HepG2 (cell line): ENCODE results near the gene NFE2. TPM values are rescaled to one million over a fixed set of nuclear protein-coding genes. Genes with fewer than 3 reads are reported as not detected.

Experiments
- CC2D1A ChIP-seq: sonication (generic); formaldehyde crosslinking; IDR thresholded peaks from 2 replicates; pipeline ENCODE4 v1.8.1; 2023; ENCODE audit warnings: mild to moderate bottlenecking, missing genetic modification reagents
- CEBPG ChIP-seq: IDR thresholded peaks from 2 replicates; pipeline ENCODE4 v1.6.1; 2016
- DMAP1 ChIP-seq: IDR thresholded peaks from 2 replicates; pipeline ENCODE4 v1.6.1; 2016
- ESRRA ChIP-seq: sonication (generic); formaldehyde crosslinking; IDR thresholded peaks from 2 replicates; pipeline ENCODE4 v1.5.1; 2020; ENCODE audit warnings: mild to moderate bottlenecking, low read depth, missing genetic modification reagents
- EZH2 ChIP-seq: conservative IDR thresholded peaks from 2 replicates; pipeline ENCODE4 v1.6.1; 2012; ENCODE audit warnings: mild to moderate bottlenecking, low read depth, low read length, moderate library complexity
- GATAD2A ChIP-seq: IDR thresholded peaks from 2 replicates; pipeline ENCODE4 v1.6.1; 2016
- HNRNPL ChIP-seq: fragments of 200-400 bp; formaldehyde crosslinking; IDR thresholded peaks from 2 replicates; pipeline ENCODE4 v1.6.1; 2017; ENCODE audit warnings: mild to moderate bottlenecking, low read depth, low read length
- NFIB ChIP-seq: sonication (generic); formaldehyde crosslinking; IDR thresholded peaks from 2 replicates; pipeline ENCODE4 v1.9.0; 2021; ENCODE audit warnings: missing genetic modification reagents, mild to moderate bottlenecking, borderline replicate concordance
- PPARG ChIP-seq: conservative IDR thresholded peaks from 2 replicates; pipeline ENCODE4 v1.6.1; 2016; ENCODE audit warnings: missing biosample characterization, missing genetic modification reagents
- REPIN1 ChIP-seq: sonication (generic); formaldehyde crosslinking; IDR thresholded peaks from 2 replicates; pipeline ENCODE4 v1.8.0; 2022; ENCODE audit warnings: missing genetic modification reagents, low read depth, mild to moderate bottlenecking, borderline replicate concordance
- SIX1 ChIP-seq: sonication (generic); formaldehyde crosslinking; IDR thresholded peaks from 2 replicates; pipeline ENCODE4 v1.4.0; 2020; ENCODE audit warnings: missing genetic modification reagents, borderline replicate concordance
- STAT5B ChIP-seq: sonication (generic); formaldehyde crosslinking; IDR thresholded peaks from 2 replicates; pipeline ENCODE4 v1.4.0; 2020; ENCODE audit warnings: missing genetic modification reagents
- TBL1XR1 ChIP-seq: fragments of 150-350 bp; IDR thresholded peaks from 2 replicates; pipeline ENCODE4 v1.6.1; 2014; ENCODE audit warnings: borderline replicate concordance, low read length; ENCODE audit not compliant: partially characterized antibody
- ZNF350 ChIP-seq: sonication (generic); formaldehyde crosslinking; IDR thresholded peaks from 2 replicates; pipeline ENCODE4 v1.4.0; 2020; ENCODE audit warnings: mild to moderate bottlenecking, low read depth, missing genetic modification reagents, borderline replicate concordance
- ZNF501 ChIP-seq: sonication (generic); formaldehyde crosslinking; IDR thresholded peaks from 2 replicates; pipeline ENCODE4 v1.5.1; 2020; ENCODE audit warnings: mild to moderate bottlenecking, moderate library complexity, missing genetic modification reagents
- ZNF598 ChIP-seq: sonication (generic); formaldehyde crosslinking; IDR thresholded peaks from 2 replicates; pipeline ENCODE4 v1.5.1; 2020; ENCODE audit warnings: mild to moderate bottlenecking, missing genetic modification reagents, borderline replicate concordance
- ZNF615 ChIP-seq: sonication (generic); formaldehyde crosslinking; IDR thresholded peaks from 2 replicates; pipeline ENCODE4 v1.5.0; 2020; ENCODE audit warnings: mild to moderate bottlenecking, missing genetic modification reagents, borderline replicate concordance
- ZNF674 ChIP-seq: sonication (generic); formaldehyde crosslinking; IDR thresholded peaks from 2 replicates; pipeline ENCODE4 v1.5.0; 2020; ENCODE audit warnings: low read depth, mild to moderate bottlenecking, missing genetic modification reagents
- ZNF773 ChIP-seq: sonication (generic); formaldehyde crosslinking; IDR thresholded peaks from 2 replicates; pipeline ENCODE4 v1.4.0; 2020; ENCODE audit warnings: missing genetic modification reagents, borderline replicate concordance
- ZNF816 ChIP-seq: sonication (generic); formaldehyde crosslinking; IDR thresholded peaks from 2 replicates; pipeline ENCODE4 v1.8.0; 2022; ENCODE audit warnings: missing genetic modification reagents, mild to moderate bottlenecking, borderline replicate concordance
- ZNF883 ChIP-seq: sonication (generic); formaldehyde crosslinking; IDR thresholded peaks from 2 replicates; pipeline ENCODE4 v1.5.1; 2020; ENCODE audit warnings: mild to moderate bottlenecking, missing genetic modification reagents; ENCODE audit errors: not compliant biosample characterization
- polyA plus RNA-seq, 8 experiments: library from polyadenylated mRNA; depleted of rRNA in 3 of 8; stranded (reverse) in 7 of 8; unstranded in 1 of 8; fragments of >200 nt; fragmentation: Illumina TruSeq in 4 of 8; extraction: Trizol in 4 of 8; gene quantifications; 2 replicates each; pipeline versions ENCODE4 v1.2.1 to v1.2.3, GENCODE V29; 2011 to 2016; ENCODE audit warnings: low read depth in 4 of 8, missing spikeins in 1 of 8, mixed read lengths in 1 of 8; ENCODE audit not compliant: insufficient read depth in 1 of 8
- total RNA-seq, 5 experiments: library from RNA; depleted of rRNA; stranded (reverse); fragments of >200 nt; fragmentation: Illumina TruSeq; extraction: Trizol; gene quantifications; 2 replicates each; pipeline ENCODE4 v1.2.3, GENCODE V29; 2016; ENCODE audit warnings: low read depth in 1 of 5
- TF ChIP-seq, protein P1 (sequence below): sonication (generic); formaldehyde crosslinking; IDR thresholded peaks from 2 replicates; pipeline ENCODE4 v1.4.0; 2020; ENCODE audit warnings: missing genetic modification reagents, borderline replicate concordance
- TF ChIP-seq, protein P2 (sequence below): sonication (generic); formaldehyde crosslinking; IDR thresholded peaks from 2 replicates; pipeline ENCODE4 v1.8.0; 2022; ENCODE audit warnings: mild to moderate bottlenecking, missing genetic modification reagents
- TF ChIP-seq, protein P3 (sequence below): sonication (generic); formaldehyde crosslinking; IDR thresholded peaks from 2 replicates; pipeline ENCODE4 v1.8.1; 2023; ENCODE audit warnings: mild to moderate bottlenecking, missing genetic modification reagents, borderline replicate concordance
- TF ChIP-seq, protein P4 (sequence below): sonication (generic); formaldehyde crosslinking; IDR thresholded peaks from 2 replicates; pipeline ENCODE4 v1.4.0; 2020; ENCODE audit warnings: low read depth, mild to moderate bottlenecking, missing genetic modification reagents
- TF ChIP-seq, protein P5 (sequence below): sonication (generic); formaldehyde crosslinking; IDR thresholded peaks from 2 replicates; pipeline ENCODE4 v1.4.0; 2020; ENCODE audit warnings: missing genetic modification reagents

NFE2 gene
- total and polyA plus RNA-seq, 2 of the 13 experiments (the other 11 are each of a cell fraction or from before 2014, with no cell fraction given) = 4.5 to 7.8 TPM

DNA sequence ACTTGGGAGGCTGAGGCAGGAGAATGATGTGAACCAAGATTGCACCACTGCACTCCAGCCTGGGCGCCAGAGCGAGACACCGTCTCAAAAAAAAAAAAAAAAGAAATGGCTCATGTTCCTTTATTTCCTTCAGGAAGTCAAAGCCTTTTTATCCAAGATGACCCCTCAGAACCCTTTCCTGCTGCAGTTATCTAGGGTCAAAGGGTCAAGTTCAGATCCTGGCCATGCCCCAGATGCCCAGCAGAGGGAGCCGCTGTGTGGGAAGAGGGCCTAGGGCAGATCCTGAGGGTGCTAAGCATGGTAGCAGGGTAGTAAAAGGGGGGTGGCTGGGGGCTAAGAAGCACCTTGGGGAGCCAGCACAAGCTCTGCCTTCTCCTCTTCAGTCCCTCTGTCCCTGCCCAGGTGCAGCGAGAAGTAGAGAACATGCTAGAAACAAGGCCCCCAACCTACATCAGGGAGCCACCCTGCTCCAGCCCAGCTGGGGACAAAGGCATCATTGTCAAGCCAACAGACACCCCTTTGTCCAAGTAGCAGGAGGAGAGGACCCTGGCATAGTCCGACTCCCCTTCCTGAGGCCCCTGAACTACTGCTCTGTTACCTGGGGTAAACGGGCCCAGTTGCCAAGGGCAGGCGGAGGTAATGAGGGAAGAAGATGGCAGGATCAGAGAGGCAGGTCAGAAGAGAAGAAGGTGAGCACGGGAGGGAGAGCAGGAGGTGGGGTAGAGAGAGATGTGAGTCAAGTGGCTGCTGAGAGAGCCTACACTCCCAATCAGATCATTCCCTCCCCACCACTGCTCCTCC is 6.5 kb downstream of the NFE2 start (continued):
- TF ChIP-seq, protein P1, sequence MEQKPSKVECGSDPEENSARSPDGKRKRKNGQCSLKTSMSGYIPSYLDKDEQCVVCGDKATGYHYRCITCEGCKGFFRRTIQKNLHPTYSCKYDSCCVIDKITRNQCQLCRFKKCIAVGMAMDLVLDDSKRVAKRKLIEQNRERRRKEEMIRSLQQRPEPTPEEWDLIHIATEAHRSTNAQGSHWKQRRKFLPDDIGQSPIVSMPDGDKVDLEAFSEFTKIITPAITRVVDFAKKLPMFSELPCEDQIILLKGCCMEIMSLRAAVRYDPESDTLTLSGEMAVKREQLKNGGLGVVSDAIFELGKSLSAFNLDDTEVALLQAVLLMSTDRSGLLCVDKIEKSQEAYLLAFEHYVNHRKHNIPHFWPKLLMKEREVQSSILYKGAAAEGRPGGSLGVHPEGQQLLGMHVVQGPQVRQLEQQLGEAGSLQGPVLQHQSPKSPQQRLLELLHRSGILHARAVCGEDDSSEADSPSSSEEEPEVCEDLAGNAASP = peak; percentile 83; the same call in 1 of the 2 replicates
- TF ChIP-seq ZNF773 (CRISPR knock-in tag) (no peak), CC2D1A (CRISPR knock-in tag) (no peak), ZNF816 (no peak), ZNF501 (peak; percentile 92), HNRNPL (no peak), ZNF598 (CRISPR knock-in tag) (no peak), ZNF615 (CRISPR knock-in tag) (peak; percentile 66; the same call in 1 of the 2 replicates), EZH2 (no peak), NFIB (CRISPR knock-in tag) (no peak), GATAD2A (CRISPR knock-in tag) (peak; percentile 84), DMAP1 (CRISPR knock-in tag) (peak; percentile 13; the same call in 1 of the 2 replicates), STAT5B (CRISPR knock-in tag) (no peak), ESRRA (CRISPR knock-in tag) (peak; percentile 38; the same call in 1 of the 2 replicates), CEBPG (no peak), TBL1XR1 (peak; percentile 80), SIX1 (CRISPR knock-in tag) (no peak; the same call in 1 of the 2 replicates), ZNF883 (peak; percentile 38), ZNF350 (peak; percentile 88), REPIN1 (CRISPR knock-in tag) (peak; percentile 85), PPARG (CRISPR knock-in tag) (peak; percentile 30; the same call in 1 of the 2 replicates), ZNF674 (CRISPR knock-in tag) (no peak)
- TF ChIP-seq, protein P2, sequence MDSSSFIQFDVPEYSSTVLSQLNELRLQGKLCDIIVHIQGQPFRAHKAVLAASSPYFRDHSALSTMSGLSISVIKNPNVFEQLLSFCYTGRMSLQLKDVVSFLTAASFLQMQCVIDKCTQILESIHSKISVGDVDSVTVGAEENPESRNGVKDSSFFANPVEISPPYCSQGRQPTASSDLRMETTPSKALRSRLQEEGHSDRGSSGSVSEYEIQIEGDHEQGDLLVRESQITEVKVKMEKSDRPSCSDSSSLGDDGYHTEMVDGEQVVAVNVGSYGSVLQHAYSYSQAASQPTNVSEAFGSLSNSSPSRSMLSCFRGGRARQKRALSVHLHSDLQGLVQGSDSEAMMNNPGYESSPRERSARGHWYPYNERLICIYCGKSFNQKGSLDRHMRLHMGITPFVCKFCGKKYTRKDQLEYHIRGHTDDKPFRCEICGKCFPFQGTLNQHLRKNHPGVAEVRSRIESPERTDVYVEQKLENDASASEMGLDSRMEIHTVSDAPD (CRISPR knock-in tag) = no peak; the same call in 1 of the 2 replicates
- TF ChIP-seq, protein P3, sequence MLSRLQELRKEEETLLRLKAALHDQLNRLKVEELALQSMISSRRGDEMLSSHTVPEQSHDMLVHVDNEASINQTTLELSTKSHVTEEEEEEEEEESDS (CRISPR knock-in tag) = no peak
- TF ChIP-seq, protein P4, sequence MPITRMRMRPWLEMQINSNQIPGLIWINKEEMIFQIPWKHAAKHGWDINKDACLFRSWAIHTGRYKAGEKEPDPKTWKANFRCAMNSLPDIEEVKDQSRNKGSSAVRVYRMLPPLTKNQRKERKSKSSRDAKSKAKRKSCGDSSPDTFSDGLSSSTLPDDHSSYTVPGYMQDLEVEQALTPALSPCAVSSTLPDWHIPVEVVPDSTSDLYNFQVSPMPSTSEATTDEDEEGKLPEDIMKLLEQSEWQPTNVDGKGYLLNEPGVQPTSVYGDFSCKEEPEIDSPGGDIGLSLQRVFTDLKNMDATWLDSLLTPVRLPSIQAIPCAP (CRISPR knock-in tag) = no peak
- TF ChIP-seq, protein P5, sequence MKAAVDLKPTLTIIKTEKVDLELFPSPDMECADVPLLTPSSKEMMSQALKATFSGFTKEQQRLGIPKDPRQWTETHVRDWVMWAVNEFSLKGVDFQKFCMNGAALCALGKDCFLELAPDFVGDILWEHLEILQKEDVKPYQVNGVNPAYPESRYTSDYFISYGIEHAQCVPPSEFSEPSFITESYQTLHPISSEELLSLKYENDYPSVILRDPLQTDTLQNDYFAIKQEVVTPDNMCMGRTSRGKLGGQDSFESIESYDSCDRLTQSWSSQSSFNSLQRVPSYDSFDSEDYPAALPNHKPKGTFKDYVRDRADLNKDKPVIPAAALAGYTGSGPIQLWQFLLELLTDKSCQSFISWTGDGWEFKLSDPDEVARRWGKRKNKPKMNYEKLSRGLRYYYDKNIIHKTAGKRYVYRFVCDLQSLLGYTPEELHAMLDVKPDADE = no peak
